Neuronal stem cell (in vitro differentiated cells): ENCODE measurements around the gene RWDD3.

Experiments used
- DNase-seq: peaks from one replicate; pipeline ENCODE4 v3.0.0-alpha.2; 2013; ENCODE audit warnings: low spot score
- H2AFZ ChIP-seq: one replicate; pipeline ENCODE4 v1.6.1; 2013; ENCODE audit warnings: mild to moderate bottlenecking, low read length, inconsistent platforms
- H2AK5ac ChIP-seq: 2 replicates; pipeline ENCODE4 v1.6.1; 2013; ENCODE audit warnings: low read depth, mild to moderate bottlenecking, inconsistent platforms, low read length, moderate library complexity, mixed read lengths
- H2BK120ac ChIP-seq: 2 replicates; pipeline ENCODE4 v1.6.1; 2013; ENCODE audit warnings: low read depth, mild to moderate bottlenecking, inconsistent platforms, low read length, moderate library complexity, mixed read lengths
- H2BK12ac ChIP-seq: one replicate; pipeline ENCODE4 v1.6.1; 2013; ENCODE audit warnings: low read length, inconsistent platforms
- H2BK15ac ChIP-seq: 2 replicates; pipeline ENCODE4 v1.6.1; 2013; ENCODE audit warnings: mild to moderate bottlenecking, low read length, inconsistent platforms, mixed read lengths
- H2BK5ac ChIP-seq: one replicate; pipeline ENCODE4 v1.6.1; 2013; ENCODE audit warnings: inconsistent platforms, mild to moderate bottlenecking, low read length, moderate library complexity
- H3K14ac ChIP-seq: one replicate; pipeline ENCODE4 v1.6.1; 2013; ENCODE audit warnings: low read length, inconsistent platforms
- H3K18ac ChIP-seq: 2 replicates; pipeline ENCODE4 v1.6.1; 2013; ENCODE audit warnings: low read length, inconsistent platforms
- H3K23ac ChIP-seq: 2 replicates; pipeline ENCODE4 v1.6.1; 2013; ENCODE audit warnings: low read depth, mild to moderate bottlenecking, mixed read lengths, low read length, inconsistent platforms; ENCODE audit not compliant: poor library complexity
- H3K27ac ChIP-seq: replicated peaks from 3 replicates; pipeline ENCODE4 v1.5.1; 2013; ENCODE audit warnings: low read length, inconsistent platforms
- H3K27me3 ChIP-seq, 3 experiments: 2 replicates each; pipeline ENCODE4 v1.6.1; 2013; ENCODE audit warnings: low read length in 3 of 3, mild to moderate bottlenecking in 2 of 3, inconsistent platforms in 1 of 3, low read depth in 1 of 3, mixed read lengths in 1 of 3, moderate library complexity in 1 of 3; ENCODE audit not compliant: control insufficient read depth in 3 of 3, insufficient read depth in 3 of 3
- H3K36me3 ChIP-seq, 2 donors: replicated peaks in 1 of 2; 2 replicates each; pipeline ENCODE4 v1.6.1; 2013; ENCODE audit warnings: low read length in 2 of 2; ENCODE audit not compliant: control insufficient read depth in 2 of 2, insufficient read depth in 2 of 2
- H3K4ac ChIP-seq: 2 replicates; pipeline ENCODE4 v1.6.1; 2013; ENCODE audit warnings: inconsistent platforms, mild to moderate bottlenecking, low read length, moderate library complexity
- H3K4me1 ChIP-seq, 2 donors: 1 replicate in 1 of 2; 2 replicates in 1 of 2; pipeline ENCODE4 v1.6.1; 2013; ENCODE audit warnings: low read length in 2 of 2, low read depth in 1 of 2; ENCODE audit not compliant: control insufficient read depth in 2 of 2, insufficient read depth in 1 of 2
- H3K4me2 ChIP-seq: one replicate; pipeline ENCODE4 v1.6.1; 2013; ENCODE audit warnings: mild to moderate bottlenecking, low read length, inconsistent platforms; ENCODE audit not compliant: insufficient read depth, poor library complexity, severe bottlenecking
- H3K4me3 ChIP-seq, 2 donors: 2 replicates each; pipeline ENCODE4 v1.5.1; 2013; ENCODE audit warnings: low read length in 2 of 2, mild to moderate bottlenecking in 2 of 2, inconsistent platforms in 1 of 2, moderate library complexity in 1 of 2
- H3K79me1 ChIP-seq: one replicate; pipeline ENCODE4 v1.6.1; 2013; ENCODE audit warnings: low read depth, mild to moderate bottlenecking, inconsistent platforms, low read length, moderate library complexity
- H3K9ac ChIP-seq: one replicate; pipeline ENCODE4 v1.6.1; 2013; ENCODE audit warnings: mild to moderate bottlenecking, low read depth, low read length, inconsistent platforms; ENCODE audit not compliant: poor library complexity
- H3K9me3 ChIP-seq, 2 donors: replicated peaks in 1 of 2; 2 replicates each; pipeline versions ENCODE3 to v1.6.1; 2013; ENCODE audit warnings: low read length in 2 of 2, mild to moderate bottlenecking in 2 of 2, inconsistent platforms in 1 of 2, low read depth in 1 of 2, mixed read lengths in 1 of 2, moderate library complexity in 1 of 2; ENCODE audit not compliant: control insufficient read depth in 2 of 2, insufficient read depth in 1 of 2
- H4K8ac ChIP-seq: one replicate; pipeline ENCODE4 v1.6.1; 2013; ENCODE audit warnings: low read depth, mild to moderate bottlenecking, inconsistent platforms, low read length, moderate library complexity
- H4K91ac ChIP-seq: one replicate; pipeline ENCODE4 v1.6.1; 2013; ENCODE audit warnings: low read length, low read depth, mild to moderate bottlenecking, inconsistent platforms; ENCODE audit not compliant: poor library complexity
- WGBS, 2 donors: extraction: QIAGEN DNeasy Blood & Tissue Kit; methylation state at CpG; one replicate each; pipeline ENCODE4 v1.1.7; 2013; ENCODE audit warnings: missing lambda C conversion rate in 2 of 2, mixed read lengths in 1 of 2; ENCODE audit not compliant: insufficient read length in 2 of 2, insufficient replicate concordance in 1 of 2; ENCODE audit errors: extremely low coverage in 2 of 2; 5-methylcytosine and 5-hydroxymethylcytosine counted together

RWDD3 gene

DNA sequence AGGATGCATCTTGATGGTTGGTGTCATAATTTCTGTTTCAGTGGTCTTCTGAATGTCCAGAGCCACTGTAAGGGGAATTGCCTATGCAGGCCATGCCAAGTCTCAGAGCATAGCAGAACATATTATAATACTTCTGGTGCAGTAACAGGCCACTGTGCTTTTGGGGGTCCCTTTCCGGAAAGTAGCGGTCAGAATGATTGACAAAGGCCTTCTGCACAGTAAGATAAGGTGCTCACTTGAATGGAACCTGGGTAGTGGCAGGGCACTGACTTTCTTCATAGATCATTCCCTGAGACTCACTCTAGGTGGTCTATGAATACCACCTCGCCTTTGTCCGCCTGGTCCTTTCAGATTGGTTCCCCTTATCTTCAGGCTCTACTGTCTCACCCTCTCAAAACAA lies 28.9 kb downstream of the RWDD3 start:
- H3K4me1 ChIP-seq: no peaks in the 10 kb centered on the region
- no peak overlapping the region for H4K8ac ChIP-seq
- H4K91ac ChIP-seq: no peak overlapping the region
- H3K4ac ChIP-seq: no peak overlapping the region
- H2BK120ac ChIP-seq: no peak overlapping the region
- no peak overlapping the region for H3K9ac ChIP-seq
- no peaks in the 10 kb centered on the region for H3K36me3 ChIP-seq
- H3K9me3 ChIP-seq: no peaks in the 10 kb centered on the region
- no peak overlapping the region for H3K23ac ChIP-seq
- no CpG with 5 or more reads among the region's 4 CpGs for WGBS, 2 donors
- DNase-seq: no peak
- H2AK5ac ChIP-seq: no peak overlapping the region
- no peak overlapping the region for H2AFZ ChIP-seq
- no peak overlapping the region for H3K27ac ChIP-seq
- no peaks in the 10 kb centered on the region for H3K27me3 ChIP-seq
- H2BK12ac ChIP-seq: no peak overlapping the region
- no peak overlapping the region for H2BK15ac ChIP-seq
- H3K14ac ChIP-seq: no peak overlapping the region
- H3K4me3 ChIP-seq: no peak overlapping the region
- no peak overlapping the region for H3K4me2 ChIP-seq
- no peak overlapping the region for H3K18ac ChIP-seq
- no peak overlapping the region for H2BK5ac ChIP-seq
- no peaks in the 10 kb centered on the region for H3K79me1 ChIP-seq

DNA sequence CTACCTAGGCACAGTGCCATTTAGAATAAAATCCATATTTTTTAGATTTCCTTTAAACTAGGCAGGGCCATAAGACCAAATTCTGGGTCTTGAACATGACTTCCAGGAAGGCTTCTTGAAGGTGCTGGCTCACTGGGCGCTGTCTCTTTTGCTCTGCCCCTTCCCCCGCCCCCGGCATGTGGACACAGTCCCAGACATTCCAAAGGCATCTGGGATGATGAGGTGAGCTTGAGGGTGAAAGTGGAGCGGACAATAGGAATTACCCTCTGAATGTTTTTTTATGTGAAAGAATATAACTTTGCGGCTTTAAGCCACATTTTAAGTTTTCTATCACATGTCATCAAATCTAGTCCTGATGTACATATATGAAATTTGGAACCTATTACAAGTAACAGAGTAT lies 29.4 kb downstream of the RWDD3 start:
- no peak overlapping the region for H3K9ac ChIP-seq
- H3K36me3 ChIP-seq: no peaks in the 10 kb centered on the region
- no peak overlapping the region for H3K4ac ChIP-seq
- no CpG with 5 or more reads among the region's 5 CpGs for WGBS, 2 donors
- no peak overlapping the region for H2AK5ac ChIP-seq
- H2BK120ac ChIP-seq: no peak overlapping the region
- no peaks in the 10 kb centered on the region for H3K4me1 ChIP-seq
- H2BK12ac ChIP-seq: no peak overlapping the region
- no peak overlapping the region for H4K91ac ChIP-seq
- H3K79me1 ChIP-seq: no peaks in the 10 kb centered on the region
- no peaks in the 10 kb centered on the region for H3K27me3 ChIP-seq
- no peaks in the 10 kb centered on the region for H3K9me3 ChIP-seq
- DNase-seq: no peak
- H3K14ac ChIP-seq: no peak overlapping the region
- no peak overlapping the region for H3K23ac ChIP-seq
- no peak overlapping the region for H2BK5ac ChIP-seq
- H3K4me3 ChIP-seq: no peak overlapping the region
- H3K27ac ChIP-seq: no peak overlapping the region
- H4K8ac ChIP-seq: no peak overlapping the region
- no peak overlapping the region for H3K18ac ChIP-seq
- no peak overlapping the region for H2AFZ ChIP-seq
- no peak overlapping the region for H2BK15ac ChIP-seq
- H3K4me2 ChIP-seq: no peak overlapping the region

- Histone ChIP-seq H3K23ac (no peak overlapping the region), H2BK5ac (no peak overlapping the region), H3K27me3 (no peaks in the 10 kb centered on the region), H3K36me3 (no peaks in the 10 kb centered on the region), H3K14ac (no peak overlapping the region), H3K4me3 (no peak overlapping the region), H2AK5ac (no peak overlapping the region), H3K9ac (no peak overlapping the region), H3K4me1 (no peaks in the 10 kb centered on the region), H3K18ac (no peak overlapping the region), H3K4ac (no peak overlapping the region), H3K27ac (no peak overlapping the region), H2BK12ac (no peak overlapping the region), H2BK120ac (no peak overlapping the region), H4K91ac (no peak overlapping the region), H3K4me2 (no peak overlapping the region), H2AFZ (no peak overlapping the region), H2BK15ac (no peak overlapping the region), H4K8ac (no peak overlapping the region), H3K79me1 (no peaks in the 10 kb centered on the region), H3K9me3 (no peaks in the 10 kb centered on the region)
- WGBS, 2 donors: no CpG with 5 or more reads among the region's 2 CpGs
- DNase-seq: no peak
These were observed 31.1 kb downstream of the RWDD3 start for GRCh38 chr1:95265106-95265505.

GRCh38 chr1:95276429-95276828 lies 42.4 kb downstream of the RWDD3 start:
- DNase-seq: no peak
- no peak overlapping the region for H3K4me2 ChIP-seq
- H3K27me3 ChIP-seq: no peaks in the 10 kb centered on the region
- no peak overlapping the region for H4K91ac ChIP-seq
- H2BK15ac ChIP-seq: no peak overlapping the region
- no peak overlapping the region for H3K18ac ChIP-seq
- no peak overlapping the region for H2AK5ac ChIP-seq
- no peak overlapping the region for H2BK120ac ChIP-seq
- no peak overlapping the region for H3K14ac ChIP-seq
- H2BK12ac ChIP-seq: no peak overlapping the region
- H2AFZ ChIP-seq: no peak overlapping the region
- no peak overlapping the region for H3K4me3 ChIP-seq
- WGBS, 2 donors: no CpG with 5 or more reads among the region's 7 CpGs
- no peaks in the 10 kb centered on the region for H3K36me3 ChIP-seq
- no peak overlapping the region for H2BK5ac ChIP-seq
- no peaks in the 10 kb centered on the region for H3K79me1 ChIP-seq
- no peaks in the 10 kb centered on the region for H3K9me3 ChIP-seq
- H3K4ac ChIP-seq: no peak overlapping the region
- no peak overlapping the region for H3K27ac ChIP-seq
- no peak overlapping the region for H3K9ac ChIP-seq
- H4K8ac ChIP-seq: no peak overlapping the region
- H3K23ac ChIP-seq: no peak overlapping the region
- no peaks in the 10 kb centered on the region for H3K4me1 ChIP-seq
